Liver (tissue), 9 donors: ENCODE measurements around the gene CHD1. TPM values are rescaled to one million over a fixed set of nuclear protein-coding genes. Genes with fewer than 3 reads are reported as not detected.
A peak's percentile ranks its signal among the peaks of the same experiment; 100 is the strongest.

ENCODE experiments used
- DNase-seq: peaks from one replicate; pipeline ENCODE4 v3.0.0-alpha.2; 2017; ENCODE audit warnings: low spot score
- H3K27ac ChIP-seq, 2 donors: one replicate each; pipeline ENCODE4 v1.7.0; 2013; ENCODE audit warnings: inconsistent platforms in 2 of 2, low read length in 2 of 2, control low read depth in 1 of 2, low read depth in 1 of 2, mild to moderate bottlenecking in 1 of 2
- H3K27me3 ChIP-seq, 4 donors: one replicate each; pipeline versions ENCODE4 v1.6.1 to v1.7.0; 2013; ENCODE audit warnings: low read length in 3 of 4, inconsistent platforms in 1 of 4, mild to moderate bottlenecking in 1 of 4, moderate library complexity in 1 of 4; ENCODE audit not compliant: control insufficient read depth in 4 of 4, insufficient read depth in 4 of 4
- H3K36me3 ChIP-seq, 4 donors: one replicate each; pipeline versions ENCODE4 v1.6.1 to v1.7.0; 2013; ENCODE audit warnings: low read length in 3 of 4, mild to moderate bottlenecking in 3 of 4, low read depth in 1 of 4, moderate library complexity in 1 of 4; ENCODE audit not compliant: control insufficient read depth in 4 of 4, insufficient read depth in 3 of 4
- H3K4me1 ChIP-seq, 4 donors: one replicate each; pipeline versions ENCODE4 v1.6.1 to v1.7.0; 2013; ENCODE audit warnings: low read length in 3 of 4, mild to moderate bottlenecking in 3 of 4, moderate library complexity in 1 of 4; ENCODE audit not compliant: control insufficient read depth in 4 of 4, insufficient read depth in 4 of 4
- H3K4me3 ChIP-seq, 3 donors: one replicate each; pipeline versions ENCODE4 v1.6.1 to v1.7.0; 2013; ENCODE audit warnings: low read length in 3 of 3, control low read depth in 1 of 3, low read depth in 1 of 3, mild to moderate bottlenecking in 1 of 3
- H3K9ac ChIP-seq, 2 donors: one replicate each; pipeline ENCODE4 v1.7.0; 2013; ENCODE audit warnings: low read length in 2 of 2, mild to moderate bottlenecking in 2 of 2, moderate library complexity in 2 of 2, control low read depth in 1 of 2, low read depth in 1 of 2
- H3K9me3 ChIP-seq, 4 donors: one replicate each; pipeline versions ENCODE4 v1.6.1 to v1.7.0; 2013; ENCODE audit warnings: low read length in 3 of 4; ENCODE audit not compliant: control insufficient read depth in 4 of 4
- FOXA2 ChIP-seq: IDR thresholded peaks from 2 replicates; pipeline ENCODE4 v1.6.1; 2016; ENCODE audit warnings: antibody characterized with exemption
- HNF4A ChIP-seq, 2 donors: conservative IDR thresholded peaks; 2 replicates each; pipeline ENCODE4 v1.6.1; 2016; ENCODE audit warnings: antibody characterized with exemption in 2 of 2, mild to moderate bottlenecking in 2 of 2
- HNF4G ChIP-seq: IDR thresholded peaks from 2 replicates; pipeline ENCODE4 v1.6.1; 2016; ENCODE audit warnings: antibody characterized with exemption
- JUND ChIP-seq, 2 donors: IDR thresholded peaks; 2 replicates each; pipeline ENCODE4 v1.6.1; 2016; ENCODE audit warnings: antibody characterized with exemption in 2 of 2
- MAX ChIP-seq: IDR thresholded peaks from 2 replicates; pipeline ENCODE4 v1.6.1; 2016; ENCODE audit warnings: antibody characterized with exemption
- RAD21 ChIP-seq, 2 donors: IDR thresholded peaks; 2 replicates each; pipeline ENCODE4 v1.6.1; 2016; ENCODE audit warnings: antibody characterized with exemption in 2 of 2, mild to moderate bottlenecking in 2 of 2
- REST ChIP-seq: IDR thresholded peaks from 2 replicates; pipeline ENCODE4 v1.6.1; 2016; ENCODE audit warnings: antibody characterized with exemption, mild to moderate bottlenecking
- RXRA ChIP-seq, 2 donors: IDR thresholded peaks; 2 replicates each; pipeline ENCODE4 v1.6.1; 2017 to 2018; ENCODE audit warnings: antibody characterized with exemption in 2 of 2, mild to moderate bottlenecking in 1 of 2
- YY1 ChIP-seq: IDR thresholded peaks from 2 replicates; pipeline ENCODE4 v1.6.1; 2016; ENCODE audit warnings: antibody characterized with exemption, mild to moderate bottlenecking
- WGBS: extraction: QIAGEN DNeasy Blood & Tissue Kit; methylation state at CpG from one replicate; pipeline ENCODE4 v1.1.7; 2013; 5-methylcytosine and 5-hydroxymethylcytosine counted together
- polyA plus RNA-seq, 2 donors: library from polyadenylated mRNA; stranded (reverse) in 1 of 2; unstranded in 1 of 2; fragments of 200-250 nt in 1 of 2; fragments of >200 nt in 1 of 2; fragmentation: Nextera tagmentation in 1 of 2; extraction: Ambion mirVana in 1 of 2; gene quantifications; one replicate each; pipeline versions ENCODE4 v1.2.1 to v1.2.3, GENCODE V29; 2013 to 2015
- total RNA-seq, 2 donors: library from RNA; depleted of rRNA; stranded (reverse); fragments of >200 nt; gene quantifications; one replicate each; pipeline ENCODE4 v1.2.3, GENCODE V29; 2014
- donor health status: healthy.
- donor health status: healthy.
- donor health status: healthy.
- donor health status: healthy.
- donor health status: healthy.

Gene CHD1
- total and polyA plus RNA-seq, 4 donors, result 5.1 to 44.8 (median 25.4) TPM

- Histone ChIP-seq H3K36me3 (peaks cover 12 to 82% (median 66%) of the 10 kb centered on the region in 4 donors), H3K9ac (no peak overlapping the region), H3K9me3 (no peaks in the 10 kb centered on the region), H3K27ac (no peak overlapping the region), H3K4me3 (no peak overlapping the region), H3K27me3 (no peaks in the 10 kb centered on the region), H3K4me1 (no peaks in the 10 kb centered on the region)
- DNase-seq, result no peak
- TF ChIP-seq MAX, result no peak
- no peak for TF ChIP-seq REST
- no peak for TF ChIP-seq FOXA2
- no peak for TF ChIP-seq RAD21 (IDR thresholded peaks at IDR 0.05)
- no peak for TF ChIP-seq HNF4G
- no peak for TF ChIP-seq JUND (IDR thresholded peaks at IDR 0.05)
- TF ChIP-seq YY1, result no peak
- no peak for TF ChIP-seq RXRA (IDR thresholded peaks at IDR 0.05)
Measured at GRCh38 chr5:98898743-98899142, 30.1 kb downstream of the CHD1 start.

GRCh38 chr5:98891591-98891990 is 37.2 kb downstream of the CHD1 start:
- H3K36me3 ChIP-seq, result peaks cover 4 to 63% (median 45%) of the 10 kb centered on the region in 4 donors
- H3K4me1 ChIP-seq, result no peaks in the 10 kb centered on the region
- no peak overlapping the region for H3K4me3 ChIP-seq
- H3K9me3 ChIP-seq, result no peaks in the 10 kb centered on the region
- WGBS, result 41% methylated on average over 1 of the region's 1 CpG
- H3K27ac ChIP-seq, result no peak overlapping the region
- no peaks in the 10 kb centered on the region for H3K27me3 ChIP-seq
- no peak for DNase-seq
- no peak overlapping the region for H3K9ac ChIP-seq
- TF ChIP-seq HNF4A (conservative IDR thresholded peaks at IDR 0.05), result peak; percentile 46 to 69
- TF ChIP-seq RAD21 (IDR thresholded peaks at IDR 0.05), result no peak

GRCh38 chr5:98880598-98880997 is 48.2 kb downstream of the CHD1 start:
- H3K36me3 ChIP-seq, result peaks cover 14 to 65% (median 60%) of the 10 kb centered on the region in 4 donors
- no peak overlapping the region for H3K9ac ChIP-seq
- no peaks in the 10 kb centered on the region for H3K27me3 ChIP-seq
- H3K27ac ChIP-seq, result no peak overlapping the region
- H3K4me1 ChIP-seq, result peaks cover 0 to 1% (median 0%) of the 10 kb centered on the region in 4 donors
- H3K9me3 ChIP-seq, result no peaks in the 10 kb centered on the region
- DNase-seq, result no peak
- no peak overlapping the region for H3K4me3 ChIP-seq
- no peak for TF ChIP-seq REST
